Measurements from ENCODE around the gene C12orf42. TPM values are rescaled to one million over a fixed set of nuclear protein-coding genes. Genes with fewer than 3 reads are reported as not detected.

C12orf42 gene
- under 1 TPM in 1 of 2 donors, not detected in 1; 0.52 TPM for total RNA-seq

DNA sequence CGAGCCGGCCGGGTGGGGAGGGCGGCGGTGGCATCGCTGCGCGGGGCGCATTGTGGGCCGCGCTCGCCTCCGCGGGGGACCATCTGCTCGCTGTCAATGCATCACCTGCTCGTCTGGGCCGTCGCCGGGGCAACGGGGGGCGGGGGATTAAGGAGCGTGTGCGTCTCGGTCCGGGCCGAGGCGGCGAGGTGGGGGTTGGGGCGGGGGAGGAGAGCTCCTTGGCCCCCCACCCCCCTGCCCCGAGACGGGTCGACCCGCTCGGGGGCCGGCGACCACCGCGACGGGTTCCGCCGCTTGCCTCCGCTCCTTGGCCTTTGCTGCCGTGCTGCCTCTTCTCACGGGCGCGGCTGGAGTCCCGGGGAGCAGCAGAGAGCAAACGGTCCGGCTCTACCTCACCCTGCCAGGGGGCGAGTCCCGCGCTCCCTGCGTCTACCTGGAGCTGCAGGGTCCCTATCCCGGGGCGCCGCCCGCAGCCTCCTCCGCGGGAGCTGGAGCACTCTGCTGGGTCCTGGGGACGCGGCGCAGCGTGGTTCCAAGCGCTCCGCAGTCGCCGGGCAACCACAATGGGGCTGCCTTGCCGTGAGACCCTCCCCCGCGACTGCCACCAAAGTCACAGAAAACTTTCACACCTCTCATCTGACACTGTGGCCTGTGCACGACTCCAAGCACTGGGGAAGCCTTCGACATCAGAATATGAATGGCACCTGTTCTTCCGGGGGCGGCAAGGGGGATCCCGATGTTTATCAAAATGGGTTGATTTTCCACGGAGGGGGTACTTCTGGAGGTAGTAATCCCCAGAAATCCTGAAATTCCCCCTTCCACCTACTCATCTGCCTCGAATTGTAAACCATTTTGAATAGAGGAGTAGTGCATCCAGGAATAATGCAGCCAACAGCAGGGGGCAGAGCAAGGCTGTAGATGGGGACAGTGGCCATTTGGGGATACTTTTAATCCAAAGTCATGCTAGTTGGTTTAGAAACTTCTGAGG, at the start of gene C12orf42:
Gene C12orf42 (minus strand): TSS at position 500 of the 988 bp plus-strand sequence. CDS start 17,542 bp downstream, outside the sequence.
- H3K27ac Mint-ChIP-seq, result peak within 1 kb of the TSS; percentile 3 to 66
- H3K36me3 Mint-ChIP-seq, result peaks cover 5 to 23% of the 10 kb centered on the region in 2 donors
- DNase-seq (ENCODE audit: low spot score in 2 of 2), result peak; percentile 40 to 60

DNA sequence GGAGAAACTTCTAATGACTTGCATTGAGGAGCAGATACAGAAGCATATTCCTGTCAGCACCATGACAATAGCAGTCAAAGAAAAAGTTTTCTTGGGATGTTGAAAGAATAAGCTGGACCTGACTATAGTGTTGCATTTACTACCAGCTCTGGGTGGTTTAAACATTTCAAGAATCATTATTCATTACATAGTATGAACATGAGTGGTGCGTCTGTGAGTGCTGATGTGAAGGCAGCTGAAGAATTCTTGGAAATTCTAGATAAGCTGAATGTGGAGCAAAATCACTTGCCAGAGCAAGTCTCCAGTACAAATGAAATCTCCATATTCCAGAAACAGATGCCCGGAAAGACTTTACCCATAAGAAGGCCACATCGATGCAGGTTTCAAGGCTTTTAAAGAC, 46.3 kb upstream of the C12orf42 start:
- Mint-ChIP-seq H3K9me3 (no peaks in the 10 kb centered on the region), H3K36me3 (no peaks in the 10 kb centered on the region), H3K27ac (no peak overlapping the region)
- ATAC-seq (no peak), DNase-seq (ENCODE audit: low spot score in 2 of 2) (no peak)

More for the DNA sequence above, at the start of gene C12orf42:
- peaks cover 6 to 20% of the 10 kb centered on the region in 2 donors for H3K9me3 Mint-ChIP-seq
- peak; percentile 47 to 57 for ATAC-seq

DNA sequence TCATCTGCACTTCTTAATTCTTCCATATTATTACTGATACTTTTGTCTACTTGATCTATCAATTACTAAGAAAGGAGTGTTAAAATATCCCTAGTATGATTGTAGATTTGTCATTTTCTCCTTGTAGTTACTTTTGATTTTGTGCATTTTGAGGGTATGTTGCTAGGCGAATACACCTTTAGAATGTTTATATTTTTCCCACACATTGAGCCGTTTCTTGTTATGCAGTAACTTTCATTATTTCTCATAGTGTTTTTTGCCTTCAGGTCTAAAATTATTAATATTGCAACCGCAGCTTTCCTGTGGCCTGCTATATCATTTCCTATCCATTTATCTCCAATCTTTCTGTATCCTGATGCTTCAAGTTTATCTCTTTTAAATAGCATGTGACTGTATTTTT, 44.6 kb upstream of the C12orf42 start:
- peak in 1 of 2 donors; percentile 87 for ATAC-seq
- DNase-seq (ENCODE audit: low spot score in 2 of 2), result no peak
- Mint-ChIP-seq H3K9me3 (no peaks in the 10 kb centered on the region), H3K36me3 (no peaks in the 10 kb centered on the region), H3K27ac (peak overlapping the region in 1 of 2 donors; percentile 50)

DNA sequence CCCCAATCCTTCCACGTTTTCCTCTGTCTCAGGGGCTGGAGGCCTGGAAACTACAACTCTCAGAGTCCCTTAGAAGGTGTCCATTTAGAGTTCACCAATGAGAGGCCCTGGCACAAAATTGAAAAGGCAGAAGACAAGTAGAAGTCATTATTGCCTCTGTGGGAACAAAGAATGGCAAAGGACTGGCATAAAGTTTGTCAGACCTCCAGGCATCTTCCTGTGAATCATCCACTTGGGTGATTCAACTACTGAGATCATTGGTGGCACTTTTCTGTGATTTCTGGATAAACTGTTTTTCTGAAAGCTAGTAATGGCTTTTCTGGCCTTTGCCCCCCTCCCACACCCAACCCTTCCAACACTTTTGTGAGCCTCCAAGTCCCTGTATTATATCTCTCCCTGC, 42.6 kb upstream of the C12orf42 start:
- Mint-ChIP-seq H3K27ac (no peak overlapping the region), H3K36me3 (no peaks in the 10 kb centered on the region), H3K9me3 (no peaks in the 10 kb centered on the region)
- ATAC-seq (peak; percentile 66 to 68), DNase-seq (ENCODE audit: low spot score in 2 of 2) (peak in 1 of 2 donors; percentile 8)

DNA sequence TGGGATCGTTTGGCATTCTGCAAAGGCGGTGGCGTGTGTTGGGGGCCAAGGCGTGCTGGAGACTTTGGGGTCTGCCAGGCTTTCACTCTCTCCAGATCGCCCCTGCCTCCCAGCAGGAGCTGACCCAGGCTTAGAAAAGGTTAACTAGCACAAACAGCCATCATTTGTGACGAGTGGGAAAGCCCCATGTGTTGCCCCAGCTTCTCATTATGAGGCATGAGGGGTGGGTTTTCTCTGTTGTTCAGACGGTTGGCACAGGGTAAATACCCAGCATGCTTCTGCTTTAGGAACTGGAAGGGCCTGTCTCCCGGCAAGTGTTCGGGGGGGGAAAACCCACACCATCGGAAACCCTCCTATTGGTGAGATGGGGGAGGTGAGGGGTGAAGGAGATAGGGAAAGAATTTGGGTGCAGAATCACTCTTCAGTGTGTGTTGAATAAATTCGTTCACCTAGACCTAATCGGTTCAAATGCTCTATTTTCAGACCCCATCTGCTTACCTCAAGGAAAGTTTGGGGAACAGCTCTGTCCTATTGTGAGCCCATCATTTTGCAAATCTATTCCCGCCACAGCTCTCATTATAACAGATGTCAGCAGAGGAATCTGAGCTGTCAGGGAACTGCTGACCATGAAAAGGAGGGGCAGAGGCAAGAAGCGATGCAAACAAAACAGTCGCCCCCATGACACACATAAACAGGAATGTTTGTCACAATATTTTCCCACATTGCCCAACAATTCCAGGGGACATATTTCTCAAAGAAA, 34.7 kb upstream of the C12orf42 start:
- ATAC-seq (peak in 1 of 2 donors; percentile 11), DNase-seq (ENCODE audit: low spot score in 2 of 2) (no peak)
- Mint-ChIP-seq H3K9me3 (no peaks in the 10 kb centered on the region), H3K27ac (no peak overlapping the region), H3K36me3 (no peaks in the 10 kb centered on the region)

DNA sequence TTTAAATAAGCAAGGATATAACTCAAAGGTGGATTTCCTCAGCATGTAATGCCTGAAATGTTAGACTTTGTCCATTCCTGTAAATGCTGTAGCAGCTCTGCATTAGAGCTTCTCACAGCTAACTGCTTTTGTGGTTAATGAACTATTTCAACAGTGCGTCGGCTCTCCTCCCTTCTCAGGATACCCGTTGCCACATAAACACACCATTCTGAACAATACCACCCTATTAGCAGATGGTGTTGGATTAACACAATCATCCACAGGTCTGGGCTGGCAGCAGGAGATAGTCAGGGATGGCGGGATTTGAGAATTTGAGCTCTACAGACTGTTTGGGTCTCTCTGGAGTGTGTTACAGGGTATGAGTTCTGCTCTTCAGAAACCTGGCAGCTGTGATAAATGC, 33.5 kb upstream of the C12orf42 start:
- no peak for DNase-seq (ENCODE audit: low spot score in 2 of 2)
- Mint-ChIP-seq H3K9me3 (no peaks in the 10 kb centered on the region), H3K36me3 (no peaks in the 10 kb centered on the region), H3K27ac (no peak overlapping the region)
- no peak for ATAC-seq

DNA sequence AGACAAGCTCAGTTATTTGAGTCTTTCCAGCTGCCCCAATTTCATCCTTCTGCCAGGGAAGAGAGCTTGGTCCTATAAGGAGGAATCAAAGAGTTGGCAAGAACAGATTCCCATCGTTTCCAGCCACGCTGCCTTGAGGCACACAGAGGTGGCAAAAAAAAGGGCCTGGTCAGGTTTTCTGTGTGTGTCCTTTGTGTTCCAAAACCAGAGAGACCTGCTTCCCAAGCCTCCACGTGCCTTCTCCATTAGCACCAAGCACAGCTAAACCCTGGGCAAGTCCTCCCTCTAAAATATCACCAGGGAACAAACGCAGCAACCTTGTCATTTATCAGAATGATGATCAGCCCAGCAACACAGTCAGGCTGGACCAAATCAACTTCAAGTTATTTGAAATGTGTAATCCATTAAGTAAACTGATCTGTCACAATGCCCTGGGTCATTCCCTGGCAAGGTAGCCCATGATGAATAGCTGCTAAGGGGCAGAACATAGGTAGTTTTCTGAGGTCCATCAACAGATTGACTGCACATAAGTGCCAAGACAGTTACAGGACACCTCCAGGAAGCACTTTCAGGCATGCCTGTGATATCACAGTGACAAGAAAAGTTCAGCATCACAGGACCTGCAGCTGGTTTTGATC, 28.6 kb upstream of the C12orf42 start:
- ATAC-seq (no peak), DNase-seq (ENCODE audit: low spot score in 2 of 2) (no peak)
- peak overlapping the region in 1 of 2 donors; percentile 50 for H3K27ac Mint-ChIP-seq
- H3K36me3 Mint-ChIP-seq, result peaks cover 0 to 4% of the 10 kb centered on the region in 2 donors
- H3K9me3 Mint-ChIP-seq, result no peaks in the 10 kb centered on the region

DNA sequence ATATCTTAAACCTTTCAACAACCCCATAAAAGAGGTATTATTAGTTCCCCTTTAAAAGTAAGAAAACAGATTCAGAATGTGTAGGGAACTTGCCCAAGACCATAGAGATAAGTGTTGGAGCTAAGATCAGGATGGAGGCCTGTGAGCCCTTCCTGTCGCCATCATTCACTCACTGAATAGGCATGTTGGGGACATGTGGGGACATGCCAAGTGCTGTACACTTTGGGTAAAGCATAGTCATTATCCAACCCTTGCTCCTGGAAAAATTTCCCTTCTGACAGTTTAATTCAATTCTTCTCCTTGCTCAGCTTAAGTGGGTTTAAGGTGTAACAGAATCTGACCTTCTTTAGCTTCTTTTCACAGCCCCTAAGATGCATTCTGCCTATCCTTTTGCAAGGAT, 28.0 kb upstream of the C12orf42 start:
- Mint-ChIP-seq H3K27ac (peak overlapping the region in 1 of 2 donors; percentile 50), H3K36me3 (peaks cover 0 to 4% of the 10 kb centered on the region in 2 donors), H3K9me3 (peaks cover 0 to 1% of the 10 kb centered on the region in 2 donors)
- DNase-seq (ENCODE audit: low spot score in 2 of 2), result no peak
- ATAC-seq, result no peak

DNA sequence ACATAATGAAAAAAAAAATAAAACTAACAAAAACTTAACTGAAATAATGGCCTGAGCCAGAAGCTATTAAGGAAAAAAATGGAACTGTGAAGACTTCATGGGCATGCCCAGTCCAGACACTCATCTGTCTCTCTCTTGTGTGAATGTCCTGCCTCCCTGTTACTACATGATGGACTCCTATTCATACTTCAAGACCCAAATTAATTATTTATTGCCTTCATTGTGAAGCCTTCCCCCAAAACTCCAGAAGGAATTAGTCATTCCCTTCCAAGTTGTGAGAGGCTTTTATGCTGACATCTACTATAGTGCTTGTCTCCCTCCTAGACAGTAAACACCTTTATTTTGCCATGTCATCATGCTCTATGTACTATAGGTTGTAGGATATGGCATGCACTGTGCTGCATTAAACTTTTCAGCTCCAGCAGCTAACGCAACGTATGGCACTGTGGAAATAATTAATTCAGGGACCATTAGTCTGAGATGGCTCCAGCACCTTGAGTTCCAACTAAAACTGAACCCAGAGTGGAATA, 25.0 kb upstream of the C12orf42 start:
- peaks cover 0 to 4% of the 10 kb centered on the region in 2 donors for H3K9me3 Mint-ChIP-seq
- H3K27ac Mint-ChIP-seq, result no peak overlapping the region
- no peak for ATAC-seq
- DNase-seq (ENCODE audit: low spot score in 2 of 2), result no peak
- H3K36me3 Mint-ChIP-seq, result peaks cover 0 to 4% of the 10 kb centered on the region in 2 donors

DNA sequence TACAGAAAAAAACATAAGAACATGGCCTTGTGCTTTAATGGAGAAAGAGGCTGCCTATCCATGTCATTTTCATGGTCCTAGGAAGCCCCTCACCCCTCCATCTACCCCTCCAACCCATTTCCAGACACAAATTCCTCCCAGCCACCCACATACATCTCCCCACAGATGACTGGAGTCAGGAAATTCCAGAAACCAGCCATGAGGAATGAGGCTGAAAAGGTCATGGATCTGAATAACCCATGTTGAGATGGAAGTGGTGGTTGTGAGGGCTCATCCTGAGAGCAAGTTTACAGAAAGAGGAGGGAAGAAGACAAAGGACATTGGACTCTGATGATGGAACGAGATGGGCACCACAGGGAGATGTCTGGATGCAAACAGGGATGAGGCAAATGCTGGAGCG, 23.9 kb upstream of the C12orf42 start:
- ATAC-seq (no peak), DNase-seq (ENCODE audit: low spot score in 2 of 2) (no peak)
- H3K36me3 Mint-ChIP-seq, result peaks cover 0 to 4% of the 10 kb centered on the region in 2 donors
- no peak overlapping the region for H3K27ac Mint-ChIP-seq
- H3K9me3 Mint-ChIP-seq, result peaks cover 0 to 4% of the 10 kb centered on the region in 2 donors

DNA sequence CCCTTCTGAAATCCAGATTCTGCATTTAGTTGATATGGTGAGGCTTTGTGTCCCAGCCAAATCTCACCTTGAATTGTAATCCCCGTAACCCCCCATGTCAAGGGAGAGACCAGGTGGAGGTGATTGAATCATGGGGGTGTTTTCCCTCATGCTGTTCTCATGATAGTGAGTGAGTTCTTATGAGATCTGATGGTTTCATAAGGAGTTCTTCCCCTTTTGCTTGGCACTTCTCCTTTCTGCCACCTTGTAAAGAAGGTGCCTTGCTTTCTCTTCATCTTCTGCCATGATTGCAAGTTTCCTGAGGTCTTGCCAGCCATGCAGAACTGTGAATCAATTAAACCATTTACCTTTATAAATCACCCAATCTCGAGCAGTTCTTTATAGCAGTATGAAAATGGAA, 23.1 kb upstream of the C12orf42 start:
- ATAC-seq, result no peak
- Mint-ChIP-seq H3K27ac (no peak overlapping the region), H3K9me3 (peaks cover 5 to 9% of the 10 kb centered on the region in 2 donors), H3K36me3 (peaks cover 4 to 6% of the 10 kb centered on the region in 2 donors)
- no peak for DNase-seq (ENCODE audit: low spot score in 2 of 2)

DNA sequence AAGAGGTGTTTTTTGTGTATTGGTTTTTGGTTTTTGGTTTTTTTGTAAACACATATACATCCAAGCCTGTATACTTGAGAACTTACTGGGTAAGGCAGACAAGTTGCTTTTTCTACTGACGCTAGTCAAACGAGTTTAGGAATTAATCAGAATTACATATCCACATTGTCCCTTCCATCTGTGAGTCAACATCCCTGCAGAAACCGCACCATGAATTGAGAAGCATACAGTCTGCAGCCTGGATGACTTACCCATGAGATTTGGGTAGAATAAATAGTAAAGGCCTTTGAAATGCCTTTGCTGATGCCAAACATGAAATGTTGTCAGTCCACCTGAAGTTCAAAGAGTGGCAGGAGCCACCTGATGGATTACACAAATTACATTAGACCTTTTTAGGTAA, 21.4 kb upstream of the C12orf42 start:
- peaks cover 7 to 11% of the 10 kb centered on the region in 2 donors for H3K9me3 Mint-ChIP-seq
- H3K27ac Mint-ChIP-seq, result no peak overlapping the region
- no peak for DNase-seq (ENCODE audit: low spot score in 2 of 2)
- peaks cover 4 to 10% of the 10 kb centered on the region in 2 donors for H3K36me3 Mint-ChIP-seq
- ATAC-seq, result peak; percentile 11 to 28

DNA sequence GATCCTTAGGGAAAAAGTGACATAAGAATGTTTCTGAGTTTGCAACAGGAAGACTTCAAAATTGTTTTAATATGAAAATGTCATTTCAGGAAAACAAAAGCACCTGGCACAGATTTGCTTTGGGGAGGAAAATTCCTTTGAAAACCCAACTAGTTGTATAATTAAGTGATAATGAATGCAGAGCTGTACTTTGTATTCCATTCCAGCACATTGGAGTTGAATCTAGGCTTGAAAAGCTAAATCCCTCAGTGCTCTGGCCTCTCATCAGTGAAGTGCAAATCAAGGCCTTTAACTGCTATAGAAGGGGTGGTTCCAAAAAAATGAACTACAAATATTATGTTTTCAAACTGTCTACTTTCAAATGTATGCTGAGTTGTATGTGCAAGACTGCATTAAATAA, 19.6 kb upstream of the C12orf42 start:
- DNase-seq (ENCODE audit: low spot score in 2 of 2) (no peak), ATAC-seq (no peak)
- Mint-ChIP-seq H3K36me3 (peaks cover 0 to 10% of the 10 kb centered on the region in 2 donors), H3K27ac (no peak overlapping the region), H3K9me3 (peaks cover 7 to 11% of the 10 kb centered on the region in 2 donors)

DNA sequence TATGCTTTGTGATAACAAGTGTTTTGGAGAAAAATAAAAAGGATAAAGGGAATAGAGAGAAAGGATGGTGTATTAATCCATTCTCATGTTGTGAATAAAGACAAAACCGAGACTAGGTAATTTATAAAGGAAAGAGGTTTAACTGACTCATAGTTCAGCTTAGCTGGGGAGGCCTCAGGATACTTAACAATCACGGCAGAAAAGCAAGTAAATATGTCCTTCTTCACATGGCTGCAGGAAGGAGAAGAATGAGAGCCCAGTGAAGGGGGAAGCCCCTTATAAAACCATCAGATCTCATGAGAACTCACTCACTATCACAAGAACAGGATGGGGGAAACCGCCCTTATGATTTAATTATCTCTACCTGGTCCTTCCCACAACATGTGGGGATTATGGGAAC, 18.1 kb upstream of the C12orf42 start:
- DNase-seq (ENCODE audit: low spot score in 2 of 2) (no peak), ATAC-seq (peak; percentile 74 to 95)
- Mint-ChIP-seq H3K27ac (peak overlapping the region; percentile 2 to 48), H3K36me3 (peaks cover 0 to 10% of the 10 kb centered on the region in 2 donors), H3K9me3 (peaks cover 7 to 11% of the 10 kb centered on the region in 2 donors)

DNA sequence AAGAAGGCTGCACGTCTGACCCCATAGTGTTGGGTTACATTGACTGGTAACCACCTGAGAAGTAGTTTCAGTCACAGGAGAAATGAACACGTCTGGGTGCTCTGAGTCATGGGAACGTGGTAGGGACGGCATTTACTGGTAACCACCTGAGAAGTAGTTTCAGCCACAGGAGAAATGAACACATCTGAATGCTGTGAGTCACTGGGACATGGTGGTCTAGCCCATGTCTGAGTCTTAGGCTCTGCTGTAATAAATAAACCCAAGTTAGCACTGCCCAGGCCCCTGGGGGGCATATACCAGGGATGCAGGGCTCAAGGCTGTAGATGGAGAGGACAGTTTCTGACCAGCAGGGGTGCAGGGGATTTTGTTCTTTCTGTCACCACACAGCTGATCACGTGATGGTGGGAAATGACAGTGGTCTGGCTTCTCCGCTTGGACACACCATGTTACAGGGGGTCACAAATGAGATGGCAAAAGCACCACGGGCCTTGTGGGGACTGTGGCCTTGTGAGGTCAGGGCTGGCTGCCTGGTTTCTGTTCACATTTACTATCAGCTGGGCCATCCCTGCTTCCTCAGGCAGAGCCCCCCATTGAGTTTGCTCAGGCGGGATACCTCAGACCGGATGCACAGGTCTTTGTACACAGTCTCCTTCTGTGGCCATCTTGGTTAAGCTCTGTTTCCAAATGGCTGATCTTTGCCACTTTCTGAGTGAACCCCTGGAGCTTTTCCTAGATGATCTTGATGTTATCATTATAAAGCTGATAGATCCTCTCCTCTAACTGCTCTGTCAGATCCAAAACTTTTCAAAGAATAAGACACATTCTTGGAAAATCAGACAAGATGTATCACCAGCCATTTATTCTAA, 9.8 kb upstream of the C12orf42 start:
- Mint-ChIP-seq H3K9me3 (peaks cover 5 to 9% of the 10 kb centered on the region in 2 donors), H3K27ac (peak overlapping the region; percentile 84 to 93), H3K36me3 (peaks cover 0 to 12% of the 10 kb centered on the region in 2 donors)
- ATAC-seq, result peak; percentile 95 to 96
- DNase-seq (ENCODE audit: low spot score in 2 of 2), result peak; percentile 64 to 81
